NCI-H748 treated with DMSO at 0.1 percent for 48 hours (cell line): ENCODE measurements around the gene NKX6-2.

Experiments
- DNase-seq: peaks from one replicate; lab custom pipeline; 2025; lab: John Stamatoyannopoulos, UW

NKX6-2 gene

DNA sequence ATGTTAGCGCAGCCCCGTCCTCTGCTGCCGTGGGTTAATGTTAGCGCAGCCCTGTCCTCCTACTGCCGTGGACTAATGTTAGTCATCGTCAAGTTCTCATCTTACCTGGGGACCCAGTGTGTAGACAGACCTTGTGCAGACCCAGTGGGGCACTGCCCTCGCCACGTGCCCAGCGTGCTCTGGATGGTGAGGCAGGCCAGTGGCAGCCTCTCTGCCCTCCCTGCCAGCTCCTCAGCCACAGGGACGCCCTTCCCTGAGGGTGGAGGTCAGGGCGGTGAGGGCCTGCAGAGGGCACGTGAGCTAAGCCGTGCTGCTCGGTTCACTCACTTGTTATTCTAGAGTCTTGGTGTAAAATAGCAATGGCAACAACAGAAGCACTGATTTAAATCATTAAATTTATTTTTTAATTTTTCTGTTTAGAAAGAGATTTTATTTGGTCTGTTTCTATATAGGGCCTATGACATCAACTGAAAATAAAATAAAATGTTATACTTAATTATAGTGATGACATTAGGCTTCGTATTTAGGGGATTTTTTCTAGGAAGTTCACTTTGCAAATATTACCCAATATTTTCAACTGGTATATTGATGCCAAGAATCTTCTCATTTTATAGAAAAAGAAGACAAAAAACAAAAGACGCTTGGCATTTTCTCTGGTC, 48.4 kb downstream of the NKX6-2 start:
- no peak for DNase-seq

GRCh38 chr10:132735923-132736391, 50.0 kb downstream of the NKX6-2 start:
- no peak for DNase-seq

GRCh38 chr10:132735341-132735775, 50.6 kb downstream of the NKX6-2 start:
- DNase-seq = no peak

DNA sequence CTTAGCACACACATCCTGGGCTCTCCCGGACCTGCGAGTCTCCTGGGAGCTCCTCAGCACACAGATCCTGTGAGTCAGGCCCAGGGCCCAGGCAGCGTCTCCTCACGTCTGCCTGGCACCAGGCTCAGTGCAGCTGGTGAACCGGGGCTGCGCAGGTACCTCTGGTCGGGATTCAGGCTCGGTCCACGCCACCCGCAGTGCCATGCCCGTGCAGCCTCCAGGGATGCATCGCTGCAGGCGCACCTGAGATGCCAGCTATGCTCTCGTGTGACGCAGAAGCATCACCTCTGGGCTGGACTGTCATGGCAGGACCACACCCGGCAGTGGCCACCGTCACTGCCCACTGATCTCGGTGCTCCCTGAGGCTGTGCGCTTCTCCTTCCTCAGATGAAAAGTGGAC, 52.0 kb downstream of the NKX6-2 start:
- DNase-seq = no peak
